ENCODE measurements around the gene TBL3. TPM values are rescaled to one million over a fixed set of nuclear protein-coding genes. Genes with fewer than 3 reads are reported as not detected.

The TBL3 gene
- polyA plus RNA-seq, 1 donor (not counting 4 experiments of a cell fraction or from before 2014, with no cell fraction given), result 27.8 TPM

GRCh38 chr16:1946495-1947368 lies 25.1 kb upstream of the TBL3 start:
- H3K27me3 ChIP-seq (ENCODE audit: control insufficient read depth, extremely low read depth, insufficient read depth, low read length), result no peaks in the 10 kb centered on the region
- no peaks in the 10 kb centered on the region for H3K9me3 ChIP-seq (ENCODE audit: control insufficient read depth, low read depth, low read length)
- no peak for TF ChIP-seq EZH2 (IDR thresholded peaks at IDR 0.05; ENCODE audit: low read length)
- TF ChIP-seq, protein P1, sequence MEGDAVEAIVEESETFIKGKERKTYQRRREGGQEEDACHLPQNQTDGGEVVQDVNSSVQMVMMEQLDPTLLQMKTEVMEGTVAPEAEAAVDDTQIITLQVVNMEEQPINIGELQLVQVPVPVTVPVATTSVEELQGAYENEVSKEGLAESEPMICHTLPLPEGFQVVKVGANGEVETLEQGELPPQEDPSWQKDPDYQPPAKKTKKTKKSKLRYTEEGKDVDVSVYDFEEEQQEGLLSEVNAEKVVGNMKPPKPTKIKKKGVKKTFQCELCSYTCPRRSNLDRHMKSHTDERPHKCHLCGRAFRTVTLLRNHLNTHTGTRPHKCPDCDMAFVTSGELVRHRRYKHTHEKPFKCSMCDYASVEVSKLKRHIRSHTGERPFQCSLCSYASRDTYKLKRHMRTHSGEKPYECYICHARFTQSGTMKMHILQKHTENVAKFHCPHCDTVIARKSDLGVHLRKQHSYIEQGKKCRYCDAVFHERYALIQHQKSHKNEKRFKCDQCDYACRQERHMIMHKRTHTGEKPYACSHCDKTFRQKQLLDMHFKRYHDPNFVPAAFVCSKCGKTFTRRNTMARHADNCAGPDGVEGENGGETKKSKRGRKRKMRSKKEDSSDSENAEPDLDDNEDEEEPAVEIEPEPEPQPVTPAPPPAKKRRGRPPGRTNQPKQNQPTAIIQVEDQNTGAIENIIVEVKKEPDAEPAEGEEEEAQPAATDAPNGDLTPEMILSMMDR (optimal IDR thresholded peaks at IDR 0.05 in 1 of 3, IDR thresholded peaks at IDR 0.05 in 1 of 3, conservative IDR thresholded peaks at IDR 0.05 in 1 of 3; ENCODE audit: extremely low read depth in 1 of 3, insufficient read depth in 2 of 3, low read length in 3 of 3), result no peak
- DNase-seq (ENCODE audit: low read depth, low spot score), result no peak
- no peak overlapping the region for H3K27ac ChIP-seq (ENCODE audit: control insufficient read depth, insufficient read depth, low read length)
- FAIRE-seq, result no peak
- H3K9me1 ChIP-seq (ENCODE audit: control insufficient read depth, extremely low read depth, insufficient read depth, low read length), result no peaks in the 10 kb centered on the region
- H2AFZ ChIP-seq (ENCODE audit: control insufficient read depth, low read length), result no peak overlapping the region
- H3K4me2 ChIP-seq (ENCODE audit: control insufficient read depth, extremely low read depth, insufficient read depth, low read depth, low read length), result no peak overlapping the region
- dilution Hi-C loops (cut with MboI; ENCODE audit: extremely low pct_ligation_motif_present, low sequenced_read_pairs), result no loop called here
- peaks cover 32% of the 10 kb centered on the region for H3K4me1 ChIP-seq (ENCODE audit: control insufficient read depth, extremely low read depth, insufficient read depth, low read length)
- H3K79me2 ChIP-seq (ENCODE audit: control insufficient read depth, insufficient read depth, low read length), result no peaks in the 10 kb centered on the region
- H3K4me3 ChIP-seq (ENCODE audit: control insufficient read depth in 2 of 3, extremely low read depth in 1 of 3, insufficient read depth in 2 of 3, low read depth in 1 of 3, low read length in 3 of 3), result no peak overlapping the region
- no peaks in the 10 kb centered on the region for H3K36me3 ChIP-seq (ENCODE audit: control insufficient read depth in 2 of 2, extremely low read depth in 1 of 2, insufficient read depth in 2 of 2, low read length in 2 of 2)
- H4K20me1 ChIP-seq (ENCODE audit: control insufficient read depth, extremely low read depth, insufficient read depth, low read length), result no peaks in the 10 kb centered on the region
- no peak overlapping the region for H3K9ac ChIP-seq (ENCODE audit: control insufficient read depth, extremely low read depth, insufficient read depth, low read length)

DNA sequence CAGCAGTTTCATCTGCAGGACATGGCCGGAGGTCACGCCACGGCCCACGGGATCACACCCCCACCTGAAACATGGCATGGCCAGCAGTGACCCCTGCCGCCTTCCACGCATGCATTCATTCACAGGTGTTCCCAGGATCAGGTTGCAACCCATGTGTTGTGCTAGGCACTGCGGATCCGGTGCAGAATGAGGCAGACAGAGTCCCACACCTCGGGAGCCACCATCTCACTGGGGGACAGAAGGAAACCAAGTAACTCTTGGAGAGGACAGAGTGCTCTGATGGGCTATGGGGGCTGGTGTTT lies 24.5 kb upstream of the TBL3 start:
- H4K20me1 ChIP-seq (ENCODE audit: control insufficient read depth, extremely low read depth, insufficient read depth, low read length), result no peaks in the 10 kb centered on the region
- no peaks in the 10 kb centered on the region for H3K27me3 ChIP-seq (ENCODE audit: control insufficient read depth, extremely low read depth, insufficient read depth, low read length)
- H3K27ac ChIP-seq (ENCODE audit: control insufficient read depth, insufficient read depth, low read length), result no peak overlapping the region
- peaks cover 26% of the 10 kb centered on the region for H3K4me1 ChIP-seq (ENCODE audit: control insufficient read depth, extremely low read depth, insufficient read depth, low read length)
- H3K4me2 ChIP-seq (ENCODE audit: control insufficient read depth, extremely low read depth, insufficient read depth, low read depth, low read length), result no peak overlapping the region
- DNase-seq (ENCODE audit: low read depth, low spot score), result no peak
- no peaks in the 10 kb centered on the region for H3K9me3 ChIP-seq (ENCODE audit: control insufficient read depth, low read depth, low read length)
- no peak overlapping the region for H2AFZ ChIP-seq (ENCODE audit: control insufficient read depth, low read length)
- dilution Hi-C loops (cut with MboI; ENCODE audit: extremely low pct_ligation_motif_present, low sequenced_read_pairs), result no loop called here
- no peaks in the 10 kb centered on the region for H3K36me3 ChIP-seq (ENCODE audit: control insufficient read depth in 2 of 2, extremely low read depth in 1 of 2, insufficient read depth in 2 of 2, low read length in 2 of 2)
- TF ChIP-seq, protein P1 (optimal IDR thresholded peaks at IDR 0.05 in 1 of 3, IDR thresholded peaks at IDR 0.05 in 1 of 3, conservative IDR thresholded peaks at IDR 0.05 in 1 of 3; ENCODE audit: extremely low read depth in 1 of 3, insufficient read depth in 2 of 3, low read length in 3 of 3), result no peak
- no peak for TF ChIP-seq EZH2 (IDR thresholded peaks at IDR 0.05; ENCODE audit: low read length)
- no peaks in the 10 kb centered on the region for H3K9me1 ChIP-seq (ENCODE audit: control insufficient read depth, extremely low read depth, insufficient read depth, low read length)
- no peaks in the 10 kb centered on the region for H3K79me2 ChIP-seq (ENCODE audit: control insufficient read depth, insufficient read depth, low read length)
- H3K4me3 ChIP-seq (ENCODE audit: control insufficient read depth in 2 of 3, extremely low read depth in 1 of 3, insufficient read depth in 2 of 3, low read depth in 1 of 3, low read length in 3 of 3), result no peak overlapping the region
- no peak overlapping the region for H3K9ac ChIP-seq (ENCODE audit: control insufficient read depth, extremely low read depth, insufficient read depth, low read length)
- no peak for FAIRE-seq

All from keratinocyte (primary cell).